ENCODE data around the gene PIK3C2G. TPM values are rescaled to one million over a fixed set of nuclear protein-coding genes. Genes with fewer than 3 reads are reported as not detected.

PIK3C2G gene
- total RNA-seq, 1 donor = not detected

GRCh38 chr12:18375583-18375982, 114.3 kb downstream of the PIK3C2G start:
- Histone ChIP-seq H3K79me2 (ENCODE audit: insufficient read depth, low read length) (no peaks in the 10 kb centered on the region), H3K4me1 (ENCODE audit: insufficient read depth, low read length) (no peaks in the 10 kb centered on the region), H3K4me2 (ENCODE audit: insufficient read depth, low read length) (no peak overlapping the region), H3K36me3 (ENCODE audit: insufficient read depth, low read length) (no peaks in the 10 kb centered on the region), H2AFZ (ENCODE audit: low read length) (no peak overlapping the region), H3K27me3 (ENCODE audit: insufficient read depth, low read length) (no peaks in the 10 kb centered on the region), H4K20me1 (ENCODE audit: insufficient read depth, low read length) (no peaks in the 10 kb centered on the region), H3K9me3 (ENCODE audit: low read depth, low read length) (peaks cover 2% of the 10 kb centered on the region), H3K4me3 (ENCODE audit: insufficient read depth, low read length) (no peak overlapping the region), H3K27ac (ENCODE audit: low read depth, low read length) (no peak overlapping the region)
- DNase-seq (ENCODE audit: insufficient read length, low spot score, missing footprints) = no peak
- TF ChIP-seq CTCF (IDR thresholded peaks at IDR 0.05; ENCODE audit: extremely low read depth, low read depth, low read length) = no peak

DNA sequence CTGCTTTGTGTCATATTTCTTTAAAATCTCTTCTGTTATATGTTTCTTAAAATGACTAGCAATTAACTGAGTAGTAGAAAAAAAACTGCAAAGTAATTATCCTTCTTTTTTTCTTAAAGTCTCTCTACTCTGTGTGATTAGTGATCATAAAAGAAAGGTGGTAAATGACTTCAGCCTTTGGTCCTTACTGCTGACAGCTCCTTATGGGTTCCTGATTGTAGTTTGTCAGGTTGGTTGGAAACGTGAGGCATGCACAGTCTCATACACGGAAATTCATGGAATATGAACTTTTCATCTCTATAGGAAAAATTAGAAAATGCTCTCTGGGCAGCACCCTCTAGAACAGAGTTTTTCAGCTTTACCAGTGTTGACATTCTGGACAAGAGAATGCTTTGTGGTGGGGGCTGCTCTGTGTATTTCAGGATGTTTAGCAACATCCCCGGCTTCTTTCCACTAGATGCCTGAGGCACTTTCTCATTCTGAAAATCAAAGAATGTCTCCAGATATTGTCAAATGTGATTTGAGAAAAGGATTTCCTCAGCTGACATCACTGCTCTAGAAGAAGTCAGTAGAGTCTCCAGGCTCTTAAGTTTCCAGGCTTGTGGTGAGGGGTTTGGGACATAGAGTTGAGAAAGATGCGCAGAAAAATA, 121.0 kb downstream of the PIK3C2G start:
- H3K4me1 ChIP-seq (ENCODE audit: insufficient read depth, low read length) = peaks cover 22% of the 10 kb centered on the region
- H4K20me1 ChIP-seq (ENCODE audit: insufficient read depth, low read length) = no peaks in the 10 kb centered on the region
- H3K36me3 ChIP-seq (ENCODE audit: insufficient read depth, low read length) = no peaks in the 10 kb centered on the region
- peak overlapping the region; percentile 68 for H3K27ac ChIP-seq (ENCODE audit: low read depth, low read length)
- H2AFZ ChIP-seq (ENCODE audit: low read length) = no peak overlapping the region
- no peaks in the 10 kb centered on the region for H3K9me3 ChIP-seq (ENCODE audit: low read depth, low read length)
- H3K4me3 ChIP-seq (ENCODE audit: insufficient read depth, low read length) = peak overlapping the region; percentile 6
- no peaks in the 10 kb centered on the region for H3K79me2 ChIP-seq (ENCODE audit: insufficient read depth, low read length)
- no peak for DNase-seq (ENCODE audit: insufficient read length, low spot score, missing footprints)
- peak overlapping the region; percentile 66 for H3K4me2 ChIP-seq (ENCODE audit: insufficient read depth, low read length)
- TF ChIP-seq CTCF (IDR thresholded peaks at IDR 0.05; ENCODE audit: extremely low read depth, low read depth, low read length) = no peak
- H3K27me3 ChIP-seq (ENCODE audit: insufficient read depth, low read length) = no peaks in the 10 kb centered on the region

DNA sequence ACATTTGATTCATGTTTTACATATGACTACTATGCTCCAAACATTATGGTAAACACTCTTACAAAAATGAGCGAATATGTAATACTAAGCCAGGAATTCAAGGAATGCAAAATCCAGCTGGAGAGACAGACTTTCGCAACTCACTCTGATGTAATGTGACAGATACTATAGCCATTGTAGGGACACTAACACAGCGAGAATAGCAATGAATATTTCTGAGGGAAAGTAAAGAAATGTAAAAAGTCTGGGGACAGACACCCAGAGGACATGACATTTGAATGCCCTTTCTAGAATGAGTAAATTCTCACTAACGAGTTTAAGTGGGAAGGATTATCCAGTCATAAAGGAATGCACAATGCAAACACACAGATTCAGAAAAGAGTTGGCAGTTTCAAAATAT, 121.9 kb downstream of the PIK3C2G start:
- H3K4me2 ChIP-seq (ENCODE audit: insufficient read depth, low read length) = peak overlapping the region; percentile 66
- TF ChIP-seq CTCF (IDR thresholded peaks at IDR 0.05; ENCODE audit: extremely low read depth, low read depth, low read length) = no peak
- no peaks in the 10 kb centered on the region for H3K9me3 ChIP-seq (ENCODE audit: low read depth, low read length)
- no peak overlapping the region for H2AFZ ChIP-seq (ENCODE audit: low read length)
- H3K27ac ChIP-seq (ENCODE audit: low read depth, low read length) = peak overlapping the region; percentile 68
- no peaks in the 10 kb centered on the region for H4K20me1 ChIP-seq (ENCODE audit: insufficient read depth, low read length)
- peak; percentile 75 for DNase-seq (ENCODE audit: insufficient read length, low spot score, missing footprints)
- H3K79me2 ChIP-seq (ENCODE audit: insufficient read depth, low read length) = no peaks in the 10 kb centered on the region
- H3K4me3 ChIP-seq (ENCODE audit: insufficient read depth, low read length) = peak overlapping the region; percentile 18
- H3K36me3 ChIP-seq (ENCODE audit: insufficient read depth, low read length) = no peaks in the 10 kb centered on the region
- H3K4me1 ChIP-seq (ENCODE audit: insufficient read depth, low read length) = peaks cover 22% of the 10 kb centered on the region
- no peaks in the 10 kb centered on the region for H3K27me3 ChIP-seq (ENCODE audit: insufficient read depth, low read length)

DNA sequence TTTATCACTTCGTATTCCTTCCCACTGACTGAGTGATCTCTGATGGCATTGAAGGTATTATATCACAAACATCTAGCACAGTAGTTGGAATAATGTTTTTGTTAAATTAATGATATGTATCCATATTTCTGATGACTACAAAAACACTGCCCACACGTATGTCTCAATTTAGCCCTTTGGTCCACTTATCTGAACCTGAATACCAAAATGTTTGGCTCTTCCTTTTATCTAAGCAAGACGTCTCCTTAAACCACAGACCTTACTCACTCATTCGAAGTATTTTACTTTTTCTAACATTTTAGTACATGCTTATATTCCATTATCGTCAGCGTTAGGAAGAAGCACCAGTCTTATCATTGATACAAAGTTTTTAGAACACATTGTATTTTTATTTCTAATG, 126.4 kb downstream of the PIK3C2G start:
- H3K4me2 ChIP-seq (ENCODE audit: insufficient read depth, low read length) = no peak overlapping the region
- no peak overlapping the region for H3K27ac ChIP-seq (ENCODE audit: low read depth, low read length)
- H3K4me1 ChIP-seq (ENCODE audit: insufficient read depth, low read length) = peaks cover 13% of the 10 kb centered on the region
- H3K79me2 ChIP-seq (ENCODE audit: insufficient read depth, low read length) = no peaks in the 10 kb centered on the region
- DNase-seq (ENCODE audit: insufficient read length, low spot score, missing footprints) = no peak
- no peaks in the 10 kb centered on the region for H3K36me3 ChIP-seq (ENCODE audit: insufficient read depth, low read length)
- H3K9me3 ChIP-seq (ENCODE audit: low read depth, low read length) = no peaks in the 10 kb centered on the region
- no peaks in the 10 kb centered on the region for H4K20me1 ChIP-seq (ENCODE audit: insufficient read depth, low read length)
- TF ChIP-seq CTCF (IDR thresholded peaks at IDR 0.05; ENCODE audit: extremely low read depth, low read depth, low read length) = no peak
- peak overlapping the region; percentile 14 for H2AFZ ChIP-seq (ENCODE audit: low read length)
- no peak overlapping the region for H3K4me3 ChIP-seq (ENCODE audit: insufficient read depth, low read length)
- H3K27me3 ChIP-seq (ENCODE audit: insufficient read depth, low read length) = no peaks in the 10 kb centered on the region
